NCI-H1092 treated with DMSO at 0.1 percent for 48 hours (cell line): Measurements from ENCODE around the gene HCFC2.
A peak's percentile ranks its signal among the peaks of the same experiment; 100 is the strongest.

ENCODE experiments used
- DNase-seq: peaks from one replicate; lab custom pipeline; 2025; lab: John Stamatoyannopoulos, UW

Gene HCFC2

GRCh38 chr12:104121001-104121400 is 56.7 kb downstream of the HCFC2 start:
- DNase-seq = no peak

GRCh38 chr12:104122298-104122697 is 58.0 kb downstream of the HCFC2 start:
- no peak for DNase-seq

DNA sequence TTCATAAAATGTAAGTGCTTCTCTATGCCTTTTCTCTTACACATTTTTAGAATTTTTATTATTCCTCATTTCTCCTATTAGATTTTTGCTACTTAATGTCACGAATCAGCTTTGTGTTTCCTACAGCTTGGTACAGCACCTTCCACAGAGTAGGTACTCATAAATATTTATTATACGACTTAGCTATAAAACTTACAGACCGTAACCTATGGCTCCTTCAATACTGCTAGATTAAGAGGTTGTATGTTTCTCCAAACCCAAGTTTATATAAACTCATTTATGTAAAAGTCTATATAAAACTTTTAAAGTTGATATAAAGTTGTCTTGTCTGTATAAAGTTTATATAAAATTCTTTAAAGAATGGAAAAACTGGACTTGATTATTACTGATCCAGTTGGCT is 62.2 kb downstream of the HCFC2 start:
- no peak for DNase-seq

GRCh38 chr12:104130760-104131159 is 66.4 kb downstream of the HCFC2 start:
- no peak for DNase-seq

GRCh38 chr12:104131609-104132008 is 67.3 kb downstream of the HCFC2 start:
- no peak for DNase-seq

DNA sequence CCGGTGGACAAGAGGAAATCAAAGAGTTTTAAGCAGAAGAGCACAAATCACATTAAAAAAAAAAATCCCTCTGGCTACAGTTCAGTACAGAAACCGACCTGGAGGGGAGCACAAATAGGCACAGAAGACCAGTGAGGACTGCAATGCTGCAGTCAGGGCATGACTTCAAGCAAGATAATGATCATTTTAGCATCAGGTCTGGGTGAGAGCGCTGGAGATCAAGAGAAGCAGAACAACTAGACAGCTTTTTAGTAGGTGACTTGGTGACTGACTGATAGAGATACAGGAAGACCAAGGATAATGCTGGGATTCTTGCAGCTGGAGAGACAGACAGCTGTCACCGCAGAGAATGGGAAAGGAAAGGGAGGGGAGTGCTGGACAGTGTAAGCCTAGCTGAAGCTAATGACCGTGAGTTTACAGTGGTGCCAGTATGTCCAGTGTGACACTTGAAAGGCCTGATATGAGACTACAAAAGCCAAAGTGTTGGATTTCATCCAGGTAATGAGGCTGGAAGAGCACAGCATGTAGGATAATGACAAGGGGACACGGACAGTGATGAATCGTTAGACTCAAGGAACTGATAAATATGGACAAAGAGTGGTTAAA is 68.1 kb downstream of the HCFC2 start:
- peak; percentile 67 for DNase-seq

GRCh38 chr12:104133321-104133720 is 69.0 kb downstream of the HCFC2 start:
- no peak for DNase-seq

- DNase-seq = no peak
Measured at GRCh38 chr12:104133866-104134265, 69.5 kb downstream of the HCFC2 start.

- DNase-seq = no peak
Measured at GRCh38 chr12:104134882-104135281, 70.6 kb downstream of the HCFC2 start.

GRCh38 chr12:104136577-104136976 is 72.2 kb downstream of the HCFC2 start:
- no peak for DNase-seq

- DNase-seq = peak; percentile 21
Measured at GRCh38 chr12:104137001-104137901, 72.9 kb downstream of the HCFC2 start.

DNA sequence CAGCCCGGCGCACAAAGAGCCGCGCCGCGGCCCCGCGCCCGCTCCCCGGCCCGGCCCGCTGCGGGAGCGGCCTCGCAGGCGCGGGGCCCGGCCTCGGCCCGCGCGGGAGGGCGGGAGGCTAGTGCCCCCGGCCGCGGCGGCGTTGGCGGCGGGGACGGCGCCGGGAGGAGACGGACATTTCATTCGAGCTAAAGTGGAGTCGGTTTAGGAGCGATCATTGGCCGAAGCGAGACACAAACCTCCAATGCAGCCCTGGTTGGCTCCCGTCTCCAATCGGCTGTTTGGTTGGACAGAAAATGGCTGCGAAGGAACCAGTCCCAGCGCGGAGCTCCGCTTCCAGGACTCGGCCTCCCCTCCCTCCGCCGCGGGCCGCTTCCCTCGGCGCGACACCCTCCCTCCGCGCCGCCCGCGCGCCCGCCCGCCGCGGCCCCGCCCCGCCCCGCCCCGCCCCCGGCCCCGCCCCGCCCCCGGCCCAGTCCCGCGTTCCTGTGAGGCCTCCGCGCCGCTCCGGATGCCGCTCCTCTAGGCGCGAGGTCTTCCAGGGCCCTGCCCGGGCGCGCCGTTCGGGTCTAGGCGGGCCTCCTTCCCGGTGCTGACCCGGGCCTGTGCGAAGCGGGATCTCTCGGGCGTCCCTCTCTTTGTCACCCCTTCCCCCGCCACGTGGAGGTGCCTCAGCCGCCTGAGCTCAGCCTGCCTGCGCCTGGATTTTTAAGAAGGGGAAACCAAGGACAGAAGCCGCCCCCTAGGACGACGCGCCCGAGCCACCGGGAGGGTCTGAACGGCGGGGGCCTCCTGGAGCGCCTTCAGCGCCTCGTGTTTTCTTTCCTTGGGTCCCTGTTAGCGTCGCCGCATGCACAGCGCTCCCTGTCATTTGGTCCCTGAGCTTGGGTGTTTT is 73.8 kb downstream of the HCFC2 start, which contains the start of gene NFYB:
NFYB (minus strand) TSS at position 309 of the 895 bp plus-strand sequence. CDS start 2,757 bp downstream, outside the sequence.
- peak; percentile 93 for DNase-seq

- no peak for DNase-seq
Measured at GRCh38 chr12:104138797-104139152, 74.4 kb downstream of the HCFC2 start.

DNA sequence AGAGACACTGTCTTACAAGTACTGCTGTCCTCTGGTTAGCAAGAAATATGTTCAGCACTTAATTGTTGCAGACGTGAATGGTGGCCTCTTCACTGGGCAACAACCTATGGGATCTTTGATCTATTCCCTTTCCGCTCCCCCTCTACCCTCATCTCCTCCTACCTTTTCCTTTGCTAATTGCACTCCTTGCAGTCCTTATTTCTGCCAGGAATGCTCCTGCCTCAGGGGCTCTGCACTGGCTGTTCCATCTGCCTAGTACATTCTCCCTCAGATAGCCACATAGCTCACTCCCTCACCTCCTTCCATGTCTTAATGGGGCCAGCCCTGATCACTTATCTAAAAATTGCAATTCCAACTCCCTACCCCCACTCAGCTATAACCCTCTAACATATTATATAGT is 78.2 kb downstream of the HCFC2 start:
- DNase-seq = no peak

GRCh38 chr12:104143002-104143401 is 78.7 kb downstream of the HCFC2 start:
- DNase-seq = no peak

DNA sequence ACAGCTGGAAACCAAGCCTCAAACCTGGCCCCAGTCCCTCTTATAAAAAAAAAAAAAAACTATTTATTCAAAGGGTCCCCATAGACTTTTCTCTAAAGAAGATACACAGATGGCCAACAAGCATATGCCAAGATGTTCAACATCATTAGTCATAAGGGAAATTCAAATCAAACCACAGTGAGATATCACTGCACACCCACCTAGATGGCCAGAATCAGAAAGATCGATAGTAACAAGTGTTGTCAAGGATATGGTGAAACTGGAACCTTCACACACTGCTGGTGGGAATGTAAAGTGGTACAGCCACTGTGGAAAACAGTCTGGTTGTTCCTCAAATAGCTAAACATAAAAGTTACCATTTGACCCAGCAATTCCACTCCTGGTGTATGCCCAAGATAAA is 79.6 kb downstream of the HCFC2 start:
- no peak for DNase-seq

- DNase-seq = no peak
Measured at GRCh38 chr12:104147346-104147745, 83.0 kb downstream of the HCFC2 start.

DNA sequence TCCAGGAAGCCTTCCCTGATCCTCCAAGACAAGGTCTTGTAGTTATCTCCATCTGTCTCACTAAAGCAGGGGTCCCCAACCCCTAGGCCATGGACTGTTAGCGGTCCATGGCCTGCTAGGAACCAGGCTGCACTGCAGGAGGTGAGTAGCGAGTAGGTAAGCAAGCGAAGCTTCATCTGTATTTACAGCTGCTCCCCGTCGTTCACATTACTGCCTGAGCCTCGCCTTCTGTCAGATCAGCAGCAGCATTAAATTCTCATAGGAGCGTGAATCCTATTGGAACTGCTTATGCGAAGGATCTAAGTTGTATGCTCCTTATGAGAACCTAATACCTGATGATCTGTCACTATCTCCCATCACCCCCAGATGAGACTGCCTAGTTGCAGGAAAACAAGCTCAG is 86.1 kb downstream of the HCFC2 start:
- DNase-seq = no peak

DNA sequence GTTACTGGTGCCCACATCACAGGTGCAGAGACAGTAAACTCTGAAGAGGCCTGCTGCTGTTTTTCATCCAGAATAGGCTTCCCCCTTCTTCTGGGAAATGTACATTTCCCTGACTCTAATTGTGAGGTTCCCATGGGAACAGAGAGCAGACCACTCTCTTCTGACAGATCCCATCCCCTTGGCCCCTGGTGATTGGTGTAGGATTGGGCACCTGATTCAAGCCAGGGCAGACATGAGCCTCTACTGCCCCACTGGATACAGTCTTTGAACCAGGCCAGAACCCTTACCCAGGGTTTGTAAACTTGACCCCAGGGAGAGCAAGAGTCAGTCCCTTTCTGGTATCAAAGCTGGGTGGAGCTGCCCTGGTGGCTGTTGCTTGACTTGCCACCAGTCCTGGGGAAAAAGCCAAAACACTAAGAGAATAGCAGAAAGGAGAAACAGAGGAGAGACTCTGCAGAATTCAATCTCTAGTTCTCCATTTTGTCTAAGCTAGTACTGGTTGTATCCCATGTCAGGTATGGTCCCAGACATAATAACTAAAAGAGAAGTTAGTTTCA is 88.4 kb downstream of the HCFC2 start:
- no peak for DNase-seq

GRCh38 chr12:104154286-104154685 is 90.0 kb downstream of the HCFC2 start:
- no peak for DNase-seq

GRCh38 chr12:104154806-104155205 is 90.5 kb downstream of the HCFC2 start:
- peak; percentile 88 for DNase-seq
